GM23248 (cell line): Measurements from ENCODE around the gene CYP3A5. TPM values are rescaled to one million over a fixed set of nuclear protein-coding genes. Genes with fewer than 3 reads are reported as not detected.
"Not testable (repeated sequence)": the region's sequence is repeated elsewhere in the genome, so short reads cannot be mapped to it uniquely, and the experiment has no call there.

Experiments
- DNase-seq: peaks from one replicate; pipeline ENCODE4 v3.0.0-alpha.2; 2015
- H2AFZ ChIP-seq: fragments of 200-600 bp; sonication (generic); 2 replicates; pipeline ENCODE4 v1.6.1; 2016; ENCODE audit warnings: antibody characterized with exemption
- H3F3A ChIP-seq: fragments of 200-600 bp; sonication (generic); 2 replicates; pipeline ENCODE4 v1.6.1; 2016; ENCODE audit warnings: mild to moderate bottlenecking, antibody characterized with exemption, mixed run types; ENCODE audit not compliant: insufficient read depth
- H3K27ac ChIP-seq: fragments of 200-600 bp; sonication (generic); 2 replicates; pipeline ENCODE4 v1.5.1; 2016; ENCODE audit warnings: mild to moderate bottlenecking
- H3K27me3 ChIP-seq: fragments of 200-600 bp; sonication (generic); replicated peaks from 2 replicates; pipeline ENCODE4 v1.6.1; 2016; ENCODE audit warnings: mild to moderate bottlenecking; ENCODE audit not compliant: insufficient read depth
- H3K36me3 ChIP-seq: fragments of 200-600 bp; sonication (generic); 2 replicates; pipeline ENCODE4 v1.6.1; 2016; ENCODE audit warnings: low read depth, mild to moderate bottlenecking
- H3K4me1 ChIP-seq: fragments of 200-600 bp; sonication (generic); 2 replicates; pipeline ENCODE4 v1.6.1; 2016; ENCODE audit warnings: mild to moderate bottlenecking; ENCODE audit not compliant: insufficient read depth
- H3K4me2 ChIP-seq: fragments of 200-600 bp; sonication (generic); one replicate; pipeline ENCODE4 v1.6.1; 2016; ENCODE audit warnings: mild to moderate bottlenecking; ENCODE audit not compliant: unreplicated experiment
- H3K4me3 ChIP-seq: fragments of 200-600 bp; sonication (generic); 2 replicates; pipeline ENCODE4 v1.5.1; 2016; ENCODE audit warnings: mild to moderate bottlenecking
- H3K79me2 ChIP-seq: fragments of 200-600 bp; sonication (generic); 2 replicates; pipeline ENCODE4 v1.6.1; 2016; ENCODE audit warnings: mild to moderate bottlenecking; ENCODE audit not compliant: insufficient read depth
- H3K9ac ChIP-seq: fragments of 200-600 bp; sonication (generic); 2 replicates; pipeline ENCODE4 v1.6.1; 2016; ENCODE audit warnings: mild to moderate bottlenecking
- H3K9me2 ChIP-seq: fragments of 200-600 bp; sonication (generic); 2 replicates; pipeline ENCODE4 v1.6.1; 2016; ENCODE audit warnings: mixed run types, mild to moderate bottlenecking, moderate library complexity; ENCODE audit not compliant: insufficient read depth
- H3K9me3 ChIP-seq: fragments of 200-600 bp; sonication (generic); one replicate; pipeline ENCODE4 v1.6.1; 2017; ENCODE audit warnings: low read depth
- H4K20me1 ChIP-seq: fragments of 200-600 bp; sonication (generic); 2 replicates; pipeline ENCODE4 v1.6.0; 2016; ENCODE audit not compliant: insufficient read depth
- EZH2 ChIP-seq: fragments of 200-600 bp; sonication (generic); IDR thresholded peaks from 2 replicates; pipeline ENCODE4 v1.6.1; 2018; ENCODE audit warnings: antibody characterized with exemption, mild to moderate bottlenecking; ENCODE audit not compliant: insufficient read depth, poor library complexity, severe bottlenecking
- EZH2phosphoT487 ChIP-seq: fragments of 200-600 bp; sonication (generic); IDR thresholded peaks from 2 replicates; pipeline ENCODE4 v1.6.1; 2018; ENCODE audit warnings: antibody characterized with exemption, moderate library complexity, mild to moderate bottlenecking, low read depth; ENCODE audit not compliant: insufficient read depth
- WGBS, 2 experiments: methylation state at CpG; one replicate each; pipeline ENCODE4 v1.1.6; 2015 to 2017; ENCODE audit warnings: low lambda C conversion rate in 2 of 2, low coverage in 1 of 2; ENCODE audit errors: missing lambda C conversion rate in 2 of 2; 5-methylcytosine and 5-hydroxymethylcytosine counted together
- in situ Hi-C: fragments of 300-500 bp; cut with MboI; formaldehyde crosslinking; loops from 2 replicates; pipeline ENCODE4 v1.15.0; 2020
- polyA plus RNA-seq: library from polyadenylated mRNA; unstranded; fragments of >200 nt; fragmentation: Nextera tagmentation; extraction: Ambion mirVana; gene quantifications from 2 replicates; pipeline ENCODE4 v1.2.1, GENCODE V29; 2016
- total RNA-seq: library from RNA; depleted of rRNA; stranded (reverse); fragments of >200 nt; shearing (Covaris generic); gene quantifications from 2 replicates; pipeline ENCODE4 v1.2.3, GENCODE V29; 2014

The CYP3A5 gene
- total and polyA plus RNA-seq, 2 experiments from 2014 or later, result 0.26 TPM; not detected in 1

GRCh38 chr7:99685871-99686608, 6.2 kb upstream of the CYP3A5 start:
- WGBS, 2 experiments, result 63 to 71% methylated on average over 13 to 14 of the region's 14 CpGs
- in situ Hi-C loops, H3K9ac ChIP-seq, H3K4me3 ChIP-seq, H3F3A ChIP-seq, H3K27me3 ChIP-seq, H3K9me2 ChIP-seq, H4K20me1 ChIP-seq, H3K79me2 ChIP-seq, H3K36me3 ChIP-seq, H3K9me3 ChIP-seq, H3K4me2 ChIP-seq, H3K27ac ChIP-seq, DNase-seq, H2AFZ ChIP-seq, H3K4me1 ChIP-seq: not testable (repeated sequence)

- H3K36me3 ChIP-seq, result no peaks in the 10 kb centered on the region
- no peaks in the 10 kb centered on the region for H3K79me2 ChIP-seq
- 60 to 61% methylated on average over 9 of the region's 9 CpGs for WGBS, 2 experiments
- H3K27ac ChIP-seq, result no peak overlapping the region
- H3K9ac ChIP-seq, result no peak overlapping the region
- no peaks in the 10 kb centered on the region for H3K27me3 ChIP-seq
- no peak overlapping the region for H3K4me2 ChIP-seq
- no peaks in the 10 kb centered on the region for H3F3A ChIP-seq
- no peak overlapping the region for H3K4me3 ChIP-seq
- no peak for TF ChIP-seq EZH2
- no peak for TF ChIP-seq EZH2phosphoT487
- no peaks in the 10 kb centered on the region for H4K20me1 ChIP-seq
- in situ Hi-C loops, result no loop called here
- no peak for DNase-seq
- H3K9me3 ChIP-seq, result no peaks in the 10 kb centered on the region
- no peaks in the 10 kb centered on the region for H3K9me2 ChIP-seq
- no peak overlapping the region for H2AFZ ChIP-seq
- no peaks in the 10 kb centered on the region for H3K4me1 ChIP-seq
Observed at GRCh38 chr7:99685129-99685758, 5.4 kb upstream of the CYP3A5 start.

- H3K27me3 ChIP-seq, result no peaks in the 10 kb centered on the region
- H3F3A ChIP-seq, result no peaks in the 10 kb centered on the region
- H3K4me3 ChIP-seq, result no peak overlapping the region
- DNase-seq, result peak; percentile 17
- in situ Hi-C loops, result no loop called here
- no peaks in the 10 kb centered on the region for H3K79me2 ChIP-seq
- no peaks in the 10 kb centered on the region for H3K36me3 ChIP-seq
- H3K9ac ChIP-seq, result no peak overlapping the region
- WGBS, 2 experiments, result 44 to 50% methylated on average over 4 of the region's 4 CpGs
- no peaks in the 10 kb centered on the region for H4K20me1 ChIP-seq
- H3K9me2 ChIP-seq, result no peaks in the 10 kb centered on the region
- no peak overlapping the region for H3K4me2 ChIP-seq
- H3K4me1 ChIP-seq, result no peaks in the 10 kb centered on the region
- no peak overlapping the region for H3K27ac ChIP-seq
- TF ChIP-seq EZH2 (no peak), EZH2phosphoT487 (no peak)
- H2AFZ ChIP-seq, result no peak overlapping the region
- H3K9me3 ChIP-seq, result no peaks in the 10 kb centered on the region
Observed at GRCh38 chr7:99679032-99679399, 780 bp downstream of the CYP3A5 start.

GRCh38 chr7:99677648-99678045, 2.1 kb downstream of the CYP3A5 start:
- H3K27ac ChIP-seq, result no peak overlapping the region
- WGBS, 2 experiments, result 87 to 91% methylated on average over 2 of the region's 2 CpGs
- no peak for TF ChIP-seq EZH2phosphoT487
- TF ChIP-seq EZH2, result no peak
- no peaks in the 10 kb centered on the region for H3K27me3 ChIP-seq
- H2AFZ ChIP-seq, result no peak overlapping the region
- H3F3A ChIP-seq, result no peaks in the 10 kb centered on the region
- H3K9me2 ChIP-seq, result no peaks in the 10 kb centered on the region
- no peaks in the 10 kb centered on the region for H3K36me3 ChIP-seq
- no peaks in the 10 kb centered on the region for H3K79me2 ChIP-seq
- H3K4me1 ChIP-seq, result no peaks in the 10 kb centered on the region
- no peaks in the 10 kb centered on the region for H4K20me1 ChIP-seq
- H3K9ac ChIP-seq, result no peak overlapping the region
- in situ Hi-C loops, result no loop called here
- no peak overlapping the region for H3K4me3 ChIP-seq
- DNase-seq, result no peak
- no peak overlapping the region for H3K4me2 ChIP-seq
- H3K9me3 ChIP-seq, result no peaks in the 10 kb centered on the region
